Tibial nerve (tissue), 4 donors: ENCODE data around the gene NECAP2. TPM values are rescaled to one million over a fixed set of nuclear protein-coding genes. Genes with fewer than 3 reads are reported as not detected.

Experiments
- total RNA-seq, 4 donors: library from RNA; depleted of rRNA; stranded (reverse); fragments of >200 nt; gene quantifications; one replicate each; pipeline ENCODE4 v1.1.0, GENCODE V29; 2016

NECAP2 gene
- total RNA-seq, 4 donors from 2014 or later = 49.4 to 57.9 (median 54.1) TPM

Other genes with a start within 250 kb of the NECAP2 start
- gene ARHGEF19, start 228.1 kb upstream of the NECAP2 start, total RNA-seq = 10 to 100 TPM in 2 of 4 donors, 1 to 10 TPM in 2; 7.8 to 19.3 (median 11.1) TPM
- 10 to 100 TPM in 2 of 4 donors, 1 to 10 TPM in 2; 3.6 to 14.4 (median 9.6) TPM for gene CPLANE2, start 203.5 kb upstream of the NECAP2 start, total RNA-seq
- gene FBXO42, start 88.2 kb upstream of the NECAP2 start, total RNA-seq = 10 to 100 TPM; 39.8 to 69.4 (median 54.4) TPM
- 10 to 100 TPM; 51.1 to 69.0 (median 59.6) TPM for gene SZRD1, start 73.5 kb upstream of the NECAP2 start, total RNA-seq
- not detected for gene SPATA21, start 3.3 kb upstream of the NECAP2 start, total RNA-seq
- gene RNU1-1, start 73.6 kb downstream of the NECAP2 start, total RNA-seq = under 1 TPM; under 0.01 TPM
- 10 to 100 TPM; 47.3 to 57.3 (median 53.1) TPM for gene NBPF1, start 172.8 kb downstream of the NECAP2 start, total RNA-seq
- gene RNU1-3, start 226.2 kb downstream of the NECAP2 start, total RNA-seq = under 1 TPM; under 0.01 TPM